GM18499 (cell line): Measurements from ENCODE around the gene SCRN1.

Source experiments
- ATAC-seq: cut with Tn5 transposase; IDR thresholded peaks from one replicate; pipeline ENCODE4 v1.9.1; 2021; ENCODE audit warnings: moderate number of reproducible peaks; ENCODE audit not compliant: insufficient read depth, unreplicated experiment

Gene SCRN1

DNA sequence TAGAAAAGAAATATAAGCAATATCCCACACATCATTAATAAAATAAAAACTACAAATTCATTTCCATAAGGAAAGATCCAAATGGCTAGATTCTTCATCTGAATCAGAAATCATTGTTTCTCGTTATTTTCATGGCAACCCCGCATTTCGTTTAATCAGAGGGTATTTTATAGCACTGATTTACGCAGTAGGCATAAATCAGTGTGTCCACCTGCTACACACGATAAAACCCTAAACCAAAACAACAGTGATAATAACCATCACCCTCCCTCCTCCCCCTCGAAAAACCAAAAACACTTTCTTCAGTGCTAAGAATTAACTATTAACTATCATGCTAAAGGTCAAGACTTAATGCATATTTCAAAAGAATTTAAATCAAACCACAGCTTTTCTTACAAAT, 20.4 kb upstream of the SCRN1 start:
- no peak for ATAC-seq

- no peak for ATAC-seq
Measured at GRCh38 chr7:30005464-30005863, 15.9 kb upstream of the SCRN1 start.

DNA sequence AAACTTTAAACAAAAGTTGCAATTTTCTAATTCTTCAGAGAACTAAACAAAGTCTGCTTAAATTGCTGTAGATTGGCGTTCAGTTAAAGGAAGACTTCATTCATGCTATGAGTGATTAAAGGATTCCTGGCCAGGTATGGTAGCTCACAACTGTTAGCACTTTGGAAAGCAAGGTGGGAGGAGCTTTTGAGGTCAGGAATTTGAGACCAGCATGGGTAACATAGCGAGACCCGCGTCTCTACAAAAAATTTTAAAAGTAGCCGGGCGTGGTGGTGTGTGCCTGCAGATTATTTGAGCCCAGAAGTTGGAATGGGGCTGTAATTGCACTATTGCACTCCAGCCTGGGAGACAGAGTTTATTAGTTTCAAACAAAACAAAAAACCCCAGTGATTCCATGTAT, 13.5 kb upstream of the SCRN1 start:
- no peak for ATAC-seq

- no peak for ATAC-seq
Measured at GRCh38 chr7:30001998-30002397, 12.4 kb upstream of the SCRN1 start.

DNA sequence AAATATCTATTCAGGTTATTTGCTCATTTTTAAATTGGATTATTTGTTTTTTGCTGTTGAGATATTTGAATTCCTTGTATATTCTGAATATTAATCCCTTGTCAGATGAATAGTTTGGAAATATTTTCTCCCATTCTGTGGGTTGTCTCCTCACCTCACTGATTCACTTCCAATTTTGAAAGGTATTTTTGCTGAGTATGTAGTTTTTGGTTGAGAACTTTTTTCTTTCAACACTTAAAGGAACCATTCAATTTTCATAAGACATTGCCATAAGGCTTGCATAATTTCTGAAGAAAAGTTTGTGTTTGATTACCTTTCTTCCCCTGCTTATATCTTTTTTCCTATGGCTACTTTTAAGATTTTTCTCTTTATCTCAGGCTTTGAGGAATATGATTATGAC, 8.9 kb upstream of the SCRN1 start:
- no peak for ATAC-seq

GRCh38 chr7:29996321-29996720, 6.7 kb upstream of the SCRN1 start:
- ATAC-seq: no peak

DNA sequence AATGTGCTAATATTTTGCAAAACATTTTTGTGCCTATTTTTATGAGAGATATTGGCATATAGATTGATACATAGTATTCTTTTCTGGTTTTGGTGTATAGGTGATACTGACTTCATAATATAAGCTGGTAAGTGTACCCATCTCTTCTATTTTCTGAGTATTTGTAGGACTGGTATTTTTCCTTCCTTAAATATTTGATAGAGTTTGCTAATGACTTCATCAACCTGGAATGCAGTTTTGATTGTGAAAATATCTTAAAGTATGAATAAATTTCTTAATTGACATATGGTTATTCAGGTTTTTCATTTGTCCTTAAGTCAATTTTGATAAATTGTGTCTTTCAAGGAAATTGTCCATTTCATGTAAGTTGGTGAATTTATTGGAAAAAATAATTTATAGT, 6.1 kb upstream of the SCRN1 start:
- no peak for ATAC-seq

DNA sequence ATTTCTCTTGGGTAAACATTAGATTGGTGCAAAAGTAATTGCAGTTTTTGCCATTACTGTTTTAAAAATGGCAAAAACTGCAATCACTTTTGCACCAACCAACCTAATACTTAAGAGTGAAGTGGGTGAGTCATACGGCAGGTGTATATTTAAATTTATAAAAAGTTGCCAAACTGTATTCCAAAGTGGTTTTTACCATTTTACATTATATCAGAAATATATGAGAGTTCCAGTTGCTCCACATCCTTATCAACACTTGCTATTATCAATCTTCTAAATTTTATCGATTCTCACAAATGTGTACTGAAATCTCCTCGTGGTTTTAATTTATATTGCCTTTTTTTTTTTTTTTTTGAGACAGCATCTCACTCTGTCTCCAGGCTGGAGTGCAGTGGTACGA, 3.5 kb upstream of the SCRN1 start:
- no peak for ATAC-seq

DNA sequence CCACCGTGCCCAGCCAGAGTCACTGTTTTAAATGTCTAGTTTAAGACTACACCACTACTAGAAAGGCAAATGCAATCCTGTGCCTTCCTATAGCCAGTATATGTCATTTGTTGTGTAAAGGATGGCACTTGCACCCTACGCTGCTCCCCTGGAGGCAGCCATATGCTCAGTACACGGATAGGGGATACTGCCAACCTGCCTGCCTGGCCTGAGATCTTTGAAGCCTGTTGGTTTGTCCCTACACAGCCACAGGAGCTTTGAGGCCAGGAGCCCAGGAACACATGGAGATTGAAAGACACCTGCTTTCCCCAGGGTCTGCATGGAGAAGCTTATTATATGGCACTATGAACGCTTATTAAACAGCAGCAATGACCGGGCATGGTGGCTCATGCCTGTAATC, 2.3 kb upstream of the SCRN1 start:
- no peak for ATAC-seq

GRCh38 chr7:29990931-29991330, 1.3 kb upstream of the SCRN1 start:
- no peak for ATAC-seq

DNA sequence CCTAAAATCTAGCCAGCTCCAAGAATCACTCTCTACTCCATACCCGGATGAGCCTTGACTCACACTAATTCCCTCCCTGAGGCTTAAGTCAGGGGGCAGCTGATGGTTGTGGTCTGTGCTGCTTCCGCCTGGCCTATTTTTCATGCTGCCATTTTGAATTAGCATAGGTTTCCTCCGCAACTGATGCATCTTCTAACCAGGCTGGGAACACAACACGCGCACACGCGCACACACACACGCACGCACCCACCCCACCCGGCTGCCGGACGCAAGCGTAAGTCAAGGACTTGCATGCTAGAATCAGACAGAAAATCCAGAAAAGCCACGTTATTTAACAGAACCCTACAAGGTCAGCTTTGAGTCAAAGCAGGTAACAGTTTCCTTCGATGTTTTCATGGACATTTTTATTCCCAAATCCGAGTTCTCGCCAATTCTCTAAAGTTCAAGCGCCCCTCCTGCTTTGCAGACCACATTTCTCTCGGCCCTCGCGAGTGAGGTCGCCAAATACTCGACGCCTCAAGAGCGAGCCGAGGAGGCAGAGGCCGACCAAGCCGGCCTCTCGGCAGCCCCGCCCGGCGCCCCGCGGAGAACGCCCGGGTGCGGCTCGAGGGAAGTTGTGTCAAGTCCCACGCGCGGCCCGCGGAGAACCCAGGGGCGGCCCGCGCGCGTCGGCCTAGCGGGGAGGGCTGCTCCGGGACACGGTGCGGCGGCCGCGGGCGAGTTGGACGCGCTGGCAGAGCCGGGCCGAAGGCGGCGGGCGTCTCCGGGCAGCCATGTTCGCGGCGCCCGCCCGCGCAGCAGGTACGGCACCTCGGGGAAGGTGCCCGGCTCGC, 961 bp downstream of the SCRN1 start:
- ATAC-seq: no peak

GRCh38 chr7:29987811-29988317, 1.7 kb downstream of the SCRN1 start:
- no peak for ATAC-seq

DNA sequence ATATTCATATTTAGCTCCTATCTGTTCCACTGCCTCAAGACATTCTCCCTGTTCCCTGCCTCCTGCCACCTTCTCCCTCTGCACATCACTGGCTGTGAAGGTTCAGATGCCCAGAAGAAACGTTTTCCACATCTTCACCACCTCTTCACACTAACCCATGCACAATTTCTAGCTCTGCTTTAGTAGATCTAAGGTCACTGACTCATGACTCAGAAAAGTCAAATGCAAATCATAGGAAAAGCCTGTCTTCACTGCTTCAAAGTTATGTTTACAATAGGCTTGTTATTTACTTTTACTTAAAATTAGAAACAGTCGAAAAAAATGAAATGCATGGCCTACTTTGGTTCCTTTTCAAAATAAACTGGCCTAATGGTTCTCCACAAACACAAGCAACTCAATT, 2.5 kb downstream of the SCRN1 start:
- ATAC-seq: no peak

- ATAC-seq: no peak
Measured at GRCh38 chr7:29980151-29980550, 9.4 kb downstream of the SCRN1 start.

GRCh38 chr7:29977886-29978651, 11.5 kb downstream of the SCRN1 start:
- ATAC-seq: no peak

GRCh38 chr7:29976673-29977415, 12.8 kb downstream of the SCRN1 start:
- no peak for ATAC-seq

DNA sequence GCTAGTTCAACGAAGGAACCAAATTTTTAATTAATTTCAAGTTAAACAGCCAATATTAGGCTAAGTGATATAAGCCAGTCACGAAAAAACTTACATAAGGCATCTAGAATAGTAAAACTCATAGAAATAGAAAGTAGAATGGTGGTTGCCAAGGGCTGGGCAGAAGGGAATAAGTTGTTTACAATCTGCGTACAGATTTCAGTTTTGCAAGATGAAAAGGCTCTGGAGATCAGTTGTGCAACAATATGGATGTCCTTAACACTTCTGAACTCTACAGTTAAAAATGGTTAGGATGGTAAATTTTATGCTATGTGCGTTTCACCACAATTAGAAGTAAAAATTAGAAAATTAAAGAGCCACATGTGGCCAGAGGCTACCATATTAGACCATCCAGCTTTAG, 13.3 kb downstream of the SCRN1 start:
- no peak for ATAC-seq

GRCh38 chr7:29975561-29975960, 14.0 kb downstream of the SCRN1 start:
- no peak for ATAC-seq

- ATAC-seq: no peak
Measured at GRCh38 chr7:29974286-29974685, 15.3 kb downstream of the SCRN1 start.

GRCh38 chr7:29972315-29972669, 17.3 kb downstream of the SCRN1 start:
- no peak for ATAC-seq
